ENCODE results near the gene STAC3. TPM values are rescaled to one million over a fixed set of nuclear protein-coding genes. Genes with fewer than 3 reads are reported as not detected.
A peak's percentile ranks its signal among the peaks of the same experiment; 100 is the strongest.

STAC3 gene
- total RNA-seq, 4 donors from 2014 or later: 459 to 1,596 (median 855) TPM

GRCh38 chr12:57235728-57236131 lies 15.3 kb downstream of the STAC3 start:
- intact Hi-C loops (cut with DNase I; ENCODE audit: low total_unique reads) (no loop called here), in situ Hi-C loops (cut with MboI; ENCODE audit: low sequenced_read_pairs in 4 of 4) (no loop called here)
- no peak for DNase-seq
- Histone ChIP-seq H3K4me3 (peak overlapping the region in 3 of 4 donors; percentile 17 to 43 (median 27)), H3K27ac (peak overlapping the region; percentile 41 to 68 (median 60)), H3K9me3 (no peaks in the 10 kb centered on the region), H3K36me3 (peaks cover 0 to 18% of the 10 kb centered on the region in 2 donors), H3K4me1 (peaks cover 15 to 24% of the 10 kb centered on the region in 2 donors), H3K27me3 (peaks cover 17 to 21% (median 19%) of the 10 kb centered on the region in 3 donors)
- TF ChIP-seq CTCF (IDR thresholded peaks at IDR 0.05 in 4 of 5, conservative IDR thresholded peaks at IDR 0.05 in 1 of 5): no peak
- no peak for TF ChIP-seq POLR2A (IDR thresholded peaks at IDR 0.05)
- ATAC-seq: no peak

- no peak for ATAC-seq
- intact Hi-C loops (cut with DNase I; ENCODE audit: low total_unique reads): no loop called here
- TF ChIP-seq CTCF (IDR thresholded peaks at IDR 0.05 in 4 of 5, conservative IDR thresholded peaks at IDR 0.05 in 1 of 5) (no peak), POLR2A (IDR thresholded peaks at IDR 0.05) (peak in 1 of 2 donors; percentile 11)
- H3K4me3 ChIP-seq: peak overlapping the region in 2 of 4 donors; percentile 27 to 43
- H3K36me3 ChIP-seq: peaks cover 0 to 18% of the 10 kb centered on the region in 2 donors
- peaks cover 17 to 21% (median 19%) of the 10 kb centered on the region in 3 donors for H3K27me3 ChIP-seq
- no peaks in the 10 kb centered on the region for H3K9me3 ChIP-seq
- peaks cover 18 to 24% of the 10 kb centered on the region in 2 donors for H3K4me1 ChIP-seq
- DNase-seq: peak in 1 of 2 donors; percentile 30
- peak overlapping the region; percentile 41 to 68 (median 60) for H3K27ac ChIP-seq
- in situ Hi-C loops (cut with MboI; ENCODE audit: low sequenced_read_pairs in 4 of 4): no loop called here
Measured at GRCh38 chr12:57235017-57235727, 15.8 kb downstream of the STAC3 start.

GRCh38 chr12:57234571-57235016 lies 16.4 kb downstream of the STAC3 start:
- intact Hi-C loops (cut with DNase I; ENCODE audit: low total_unique reads): no loop called here
- peaks cover 17 to 21% (median 19%) of the 10 kb centered on the region in 3 donors for H3K27me3 ChIP-seq
- H3K4me1 ChIP-seq: peaks cover 14 to 22% of the 10 kb centered on the region in 2 donors
- in situ Hi-C loops (cut with MboI; ENCODE audit: low sequenced_read_pairs in 4 of 4): no loop called here
- ATAC-seq (no peak), DNase-seq (no peak)
- H3K9me3 ChIP-seq: no peaks in the 10 kb centered on the region
- H3K36me3 ChIP-seq: peaks cover 0 to 18% of the 10 kb centered on the region in 2 donors
- no peak for TF ChIP-seq POLR2A (IDR thresholded peaks at IDR 0.05)
- no peak for TF ChIP-seq CTCF (IDR thresholded peaks at IDR 0.05 in 4 of 5, conservative IDR thresholded peaks at IDR 0.05 in 1 of 5)
- H3K27ac ChIP-seq: peak overlapping the region in 3 of 4 donors; percentile 59 to 68 (median 62)
- no peak overlapping the region for H3K4me3 ChIP-seq

GRCh38 chr12:57234233-57234570 lies 16.8 kb downstream of the STAC3 start:
- peaks cover 17 to 21% (median 19%) of the 10 kb centered on the region in 3 donors for H3K27me3 ChIP-seq
- in situ Hi-C loops (cut with MboI; ENCODE audit: low sequenced_read_pairs in 4 of 4): no loop called here
- ATAC-seq (no peak), DNase-seq (no peak)
- H3K27ac ChIP-seq: peak overlapping the region in 3 of 4 donors; percentile 59 to 68 (median 62)
- TF ChIP-seq POLR2A (IDR thresholded peaks at IDR 0.05) (no peak), CTCF (IDR thresholded peaks at IDR 0.05 in 4 of 5, conservative IDR thresholded peaks at IDR 0.05 in 1 of 5) (no peak)
- H3K36me3 ChIP-seq: peaks cover 0 to 18% of the 10 kb centered on the region in 2 donors
- H3K9me3 ChIP-seq: no peaks in the 10 kb centered on the region
- H3K4me1 ChIP-seq: peaks cover 14 to 18% of the 10 kb centered on the region in 2 donors
- intact Hi-C loops (cut with DNase I; ENCODE audit: low total_unique reads): no loop called here
- no peak overlapping the region for H3K4me3 ChIP-seq
